OCI-LY3 (cell line): ENCODE data around the gene HCAR3.

Source experiments
- EZH2phosphoT487 ChIP-seq: fragments of 200-600 bp; shearing (Covaris generic); IDR thresholded peaks from 2 replicates; pipeline ENCODE4 v1.6.1; 2018; ENCODE audit warnings: antibody characterized with exemption, mixed run types, low read depth
- TF ChIP-seq, protein P1 (sequence below): fragments of 200-600, 300-600 bp; sonication (generic); IDR thresholded peaks from 2 replicates; pipeline ENCODE4 v1.5.1; 2014; ENCODE audit warnings: antibody characterized with exemption, low read length, low read depth

DNA sequence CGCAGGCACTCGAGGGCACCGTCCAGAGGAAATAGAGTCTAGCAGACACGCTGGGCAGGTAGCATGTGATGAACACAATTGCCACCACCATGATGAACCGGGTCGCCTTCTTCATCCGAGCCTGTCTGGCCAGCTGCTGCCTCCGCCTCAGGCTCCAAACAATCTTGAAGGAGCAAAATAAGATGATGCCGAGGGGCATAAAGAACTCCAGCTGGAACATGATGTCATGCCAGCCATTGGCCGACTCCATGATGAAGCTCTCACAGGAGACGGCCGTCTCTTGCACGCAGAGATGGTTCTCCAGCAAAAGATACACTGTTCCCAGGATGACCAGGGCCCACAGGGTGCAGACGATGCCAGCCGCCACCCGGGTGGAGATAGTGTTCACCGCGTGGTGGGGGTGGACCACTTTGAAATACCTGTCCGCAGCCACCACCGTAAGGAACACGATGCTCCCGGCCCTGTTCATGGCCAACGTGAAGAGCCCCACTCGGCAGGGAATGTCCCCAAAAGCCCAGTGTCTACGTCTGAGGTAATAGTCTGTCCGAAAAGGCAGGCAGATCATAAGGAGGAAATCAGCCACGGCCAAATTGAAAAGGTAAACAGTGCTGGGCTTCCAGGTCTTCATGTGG, 13.1 kb upstream of the HCAR3 start:
- TF ChIP-seq, protein P1, sequence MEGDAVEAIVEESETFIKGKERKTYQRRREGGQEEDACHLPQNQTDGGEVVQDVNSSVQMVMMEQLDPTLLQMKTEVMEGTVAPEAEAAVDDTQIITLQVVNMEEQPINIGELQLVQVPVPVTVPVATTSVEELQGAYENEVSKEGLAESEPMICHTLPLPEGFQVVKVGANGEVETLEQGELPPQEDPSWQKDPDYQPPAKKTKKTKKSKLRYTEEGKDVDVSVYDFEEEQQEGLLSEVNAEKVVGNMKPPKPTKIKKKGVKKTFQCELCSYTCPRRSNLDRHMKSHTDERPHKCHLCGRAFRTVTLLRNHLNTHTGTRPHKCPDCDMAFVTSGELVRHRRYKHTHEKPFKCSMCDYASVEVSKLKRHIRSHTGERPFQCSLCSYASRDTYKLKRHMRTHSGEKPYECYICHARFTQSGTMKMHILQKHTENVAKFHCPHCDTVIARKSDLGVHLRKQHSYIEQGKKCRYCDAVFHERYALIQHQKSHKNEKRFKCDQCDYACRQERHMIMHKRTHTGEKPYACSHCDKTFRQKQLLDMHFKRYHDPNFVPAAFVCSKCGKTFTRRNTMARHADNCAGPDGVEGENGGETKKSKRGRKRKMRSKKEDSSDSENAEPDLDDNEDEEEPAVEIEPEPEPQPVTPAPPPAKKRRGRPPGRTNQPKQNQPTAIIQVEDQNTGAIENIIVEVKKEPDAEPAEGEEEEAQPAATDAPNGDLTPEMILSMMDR = no peak
- no peak for TF ChIP-seq EZH2phosphoT487
